Measurements from ENCODE around the gene SYK.
"Not testable (repeated sequence)": the region's sequence is repeated elsewhere in the genome, so short reads cannot be mapped to it uniquely, and the experiment has no call there.

SYK gene

GRCh38 chr9:90882991-90883600, 81.5 kb downstream of the SYK start:
- DNase-seq: no peak

DNA sequence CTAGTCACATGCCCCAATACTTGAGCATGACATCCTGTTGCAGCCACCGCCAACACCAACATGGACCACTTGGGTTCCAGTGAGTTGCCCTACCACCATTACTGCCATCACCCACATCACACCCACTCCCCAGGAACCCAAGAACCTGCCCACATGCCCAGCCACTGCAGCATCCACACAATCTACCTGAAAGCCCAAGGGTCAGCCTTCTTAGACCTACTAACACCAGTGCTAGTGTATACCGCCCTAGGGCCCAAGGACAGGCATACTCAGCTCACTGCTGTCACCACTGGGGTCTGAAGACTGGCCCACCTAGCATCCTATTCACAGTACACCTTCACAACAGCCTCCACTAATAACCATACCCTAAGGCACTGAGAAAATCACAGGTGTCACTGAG, 82.0 kb downstream of the SYK start:
- DNase-seq: no peak

GRCh38 chr9:90884178-90884577, 82.6 kb downstream of the SYK start:
- no peak for DNase-seq

- not testable (repeated sequence) for DNase-seq
These were observed 85.2 kb downstream of the SYK start for GRCh38 chr9:90886868-90887267.

- DNase-seq: no peak
These were observed 87.3 kb downstream of the SYK start for GRCh38 chr9:90888941-90889340.

DNA sequence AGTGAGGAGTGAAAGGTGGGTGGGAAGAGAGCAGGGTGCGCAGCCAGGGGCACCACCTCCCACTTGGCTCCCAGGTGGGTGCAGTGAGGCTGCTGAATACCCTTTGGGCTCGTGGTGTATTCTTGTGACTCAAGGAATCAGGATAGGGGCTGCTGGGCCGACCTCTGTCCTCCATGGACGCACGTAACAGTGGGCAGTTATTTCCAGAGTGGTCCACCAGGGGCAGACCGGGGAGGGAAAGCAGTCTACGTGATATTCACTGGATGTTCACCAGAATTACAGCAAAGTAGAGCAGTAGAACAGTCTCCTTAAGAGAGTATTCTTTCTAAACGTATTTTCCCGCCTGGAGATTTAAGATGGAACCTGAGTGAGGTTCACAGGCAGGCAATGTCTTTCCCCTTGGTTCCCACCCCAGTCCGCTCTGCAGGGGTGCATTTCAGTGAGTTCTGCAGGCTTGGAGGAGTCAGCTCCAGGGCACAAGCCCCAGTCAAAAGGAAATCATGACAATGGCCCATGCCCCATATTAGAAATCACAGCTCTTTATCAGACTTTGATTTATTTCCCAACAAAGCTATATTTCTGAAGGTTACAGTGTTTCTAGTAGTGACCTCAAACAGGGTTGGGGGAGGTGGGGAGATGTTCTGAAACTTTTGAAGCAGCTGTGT, 88.7 kb downstream of the SYK start:
- DNase-seq: no peak

DNA sequence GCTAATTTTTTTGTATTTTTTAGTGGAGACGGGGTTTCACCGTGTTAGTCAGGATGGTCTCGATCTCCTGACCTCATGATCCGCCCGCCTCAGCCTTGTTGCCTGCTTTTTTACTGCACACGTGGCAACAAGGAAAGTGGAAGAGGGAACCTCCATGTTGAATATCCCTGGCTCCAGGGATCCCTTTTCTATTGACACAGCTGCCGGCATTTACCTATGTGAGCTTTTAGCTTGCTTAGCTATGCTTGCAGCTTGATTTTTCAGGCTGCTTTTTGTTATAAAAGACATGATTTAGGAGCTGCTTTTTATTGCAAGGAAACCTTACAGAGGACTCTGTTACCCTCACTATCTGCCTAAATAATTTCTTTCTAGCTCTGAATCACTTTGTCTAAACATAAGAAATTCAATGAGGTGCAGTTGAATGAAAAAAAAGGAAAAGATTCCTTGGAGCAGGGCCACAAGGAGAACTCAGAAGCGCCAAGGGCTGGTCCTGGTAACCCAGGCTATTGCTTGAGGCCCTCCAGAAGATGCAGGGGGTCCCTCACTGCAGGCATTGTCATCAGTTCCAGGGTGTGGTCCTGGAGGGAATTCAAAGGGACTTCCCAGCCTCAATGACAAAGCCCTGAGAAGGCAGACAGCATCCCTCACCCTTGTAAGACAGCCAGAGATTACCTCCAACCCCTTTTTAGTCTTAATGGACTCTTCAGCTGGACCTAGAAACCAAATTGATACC, 89.9 kb downstream of the SYK start:
- no peak for DNase-seq

- no peak for DNase-seq
These were observed 91.3 kb downstream of the SYK start for GRCh38 chr9:90892918-90893317.

DNA sequence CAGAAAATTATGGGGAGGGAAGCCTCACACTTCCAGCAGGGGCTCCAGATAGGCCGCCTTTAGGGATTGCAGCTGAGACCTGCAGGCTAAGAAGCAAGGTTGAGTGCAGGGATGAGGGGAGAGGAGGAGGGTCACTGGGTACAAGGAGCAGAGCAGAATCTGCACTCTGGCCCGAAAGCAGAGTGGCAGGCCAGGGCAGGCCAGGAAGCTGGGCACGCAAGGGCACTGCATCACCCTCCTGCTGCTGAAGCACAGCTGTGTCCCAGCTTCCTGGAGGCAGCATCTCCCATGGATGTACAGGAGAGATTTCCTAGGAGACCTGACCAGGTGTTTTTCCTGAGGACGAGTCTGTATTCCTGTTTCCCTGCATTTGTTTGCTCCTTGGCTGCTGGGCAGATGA, 92.1 kb downstream of the SYK start:
- DNase-seq: no peak

GRCh38 chr9:90894986-90895687, 93.5 kb downstream of the SYK start:
- DNase-seq: peak in 1 of 2 experiments; percentile 18

DNA sequence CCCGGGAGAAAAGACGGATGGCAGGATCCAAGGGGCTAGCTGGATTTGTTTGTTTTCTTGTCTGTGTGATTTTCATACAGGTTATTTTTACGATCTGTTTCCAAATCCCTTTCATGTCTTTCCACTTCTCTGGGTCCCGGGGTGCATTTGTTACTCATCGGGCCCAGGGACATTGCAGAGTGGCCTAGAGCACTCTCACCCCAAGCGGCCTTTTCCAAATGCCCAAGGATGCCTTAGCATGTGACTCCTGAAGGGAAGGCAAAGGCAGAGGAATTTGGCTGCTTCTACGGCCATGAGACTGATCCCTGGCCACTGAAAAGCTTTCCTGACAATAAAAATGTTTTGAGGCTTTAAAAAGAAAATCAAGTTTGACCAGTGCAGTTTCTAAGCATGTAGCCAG, 94.2 kb downstream of the SYK start:
- no peak for DNase-seq

GRCh38 chr9:90896231-90896630, 94.6 kb downstream of the SYK start:
- DNase-seq: no peak

GRCh38 chr9:90898228-90898627, 96.6 kb downstream of the SYK start:
- no peak for DNase-seq

- DNase-seq: no peak
These were observed 97.7 kb downstream of the SYK start for GRCh38 chr9:90899287-90899686.

GRCh38 chr9:90900130-90900529, 98.5 kb downstream of the SYK start:
- no peak for DNase-seq

DNA sequence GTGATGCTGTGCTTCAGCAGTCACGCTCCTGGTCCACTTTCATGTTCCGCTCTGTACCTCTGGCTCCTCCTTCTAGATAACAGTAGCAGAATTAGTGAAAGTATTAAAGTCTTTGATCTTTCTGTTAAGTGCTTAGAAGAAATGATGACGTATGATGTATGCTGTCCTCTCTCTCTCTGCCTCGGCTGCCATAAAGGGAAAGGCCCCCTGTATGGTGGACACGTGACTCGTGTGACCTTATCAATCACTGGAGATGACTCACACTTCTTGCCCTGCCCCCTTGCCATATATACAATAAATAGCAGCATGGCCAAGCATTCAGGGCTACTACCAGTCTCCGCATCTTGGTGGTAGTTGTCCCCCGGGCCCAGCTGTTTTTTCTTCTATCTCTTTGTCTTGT, 100.3 kb downstream of the SYK start:
- no peak for DNase-seq

GRCh38 chr9:90903766-90904424, 102.3 kb downstream of the SYK start:
- DNase-seq: no peak

GRCh38 chr9:90904706-90905478, 103.3 kb downstream of the SYK start:
- no peak for DNase-seq

DNA sequence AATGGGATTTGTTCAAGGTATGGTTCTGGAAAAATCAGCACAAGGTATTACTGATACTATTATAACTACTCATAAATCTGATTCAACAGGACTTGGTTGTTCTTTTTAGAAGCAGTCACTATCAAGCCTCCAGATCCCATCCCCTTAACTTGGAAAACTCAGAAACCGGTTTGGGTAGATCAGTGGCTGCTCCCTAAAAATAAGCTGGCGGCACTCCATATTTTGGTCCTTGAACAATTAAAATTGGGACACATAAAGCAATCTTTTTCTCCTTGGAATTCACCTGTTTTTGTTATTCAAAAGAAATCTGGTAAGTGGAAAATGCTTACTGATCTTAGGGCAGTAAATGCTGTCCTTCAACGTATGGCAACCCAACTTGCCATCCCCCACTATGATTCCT, 104.2 kb downstream of the SYK start:
- DNase-seq: no peak

- DNase-seq: no peak
These were observed 104.9 kb downstream of the SYK start for GRCh38 chr9:90906316-90907055.

DNA sequence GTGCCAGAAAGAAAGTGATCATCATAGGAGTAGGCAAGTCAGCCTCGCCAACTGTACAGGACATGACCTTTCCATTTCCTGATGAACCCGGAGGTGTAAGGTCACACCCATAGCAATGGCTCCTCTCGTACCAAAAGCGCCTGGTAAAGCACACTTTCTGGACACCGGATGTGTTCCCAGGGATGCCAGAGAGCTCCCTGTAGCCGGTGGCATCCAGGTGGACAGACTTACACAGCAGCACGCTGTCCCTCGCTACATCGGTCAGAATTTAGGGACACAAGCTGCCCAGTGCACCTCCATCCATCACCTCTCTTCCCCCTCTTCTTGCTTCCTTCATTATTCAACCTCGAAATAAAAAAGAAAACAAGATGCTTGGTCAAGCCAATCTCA, 105.4 kb downstream of the SYK start:
- DNase-seq: no peak

DNA sequence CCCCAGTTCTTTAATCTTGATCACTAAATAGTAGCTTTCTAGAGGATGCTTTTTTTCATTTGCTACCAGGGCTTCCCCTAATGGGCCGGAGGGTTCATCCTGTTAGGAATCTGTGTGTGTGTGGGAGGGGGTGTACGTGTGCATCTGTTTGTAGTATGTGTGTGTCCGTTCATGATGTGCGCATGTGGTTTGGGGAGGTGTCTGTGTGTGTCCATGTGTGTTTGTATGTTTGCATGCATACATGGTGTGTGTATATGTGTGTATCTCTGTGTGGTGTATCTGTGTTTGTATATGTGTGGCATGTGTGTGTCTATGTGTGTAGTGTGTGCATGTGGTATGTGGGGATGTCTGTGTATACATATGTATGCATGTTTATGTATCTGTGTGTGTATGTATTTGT, 106.2 kb downstream of the SYK start:
- no peak for DNase-seq
